ENCODE results near the gene CPEB4.
A peak's percentile ranks its signal among the peaks of the same experiment; 100 is the strongest.

Gene CPEB4

GRCh38 chr5:173971681-173972345 lies 83.7 kb downstream of the CPEB4 start:
- Histone ChIP-seq H3K9me3 (no peaks in the 10 kb centered on the region), H3K4me1 (ENCODE audit: control insufficient read depth in 1 of 2, insufficient read depth in 1 of 2, low read depth in 1 of 2, low read length in 1 of 2) (peaks cover 12% of the 10 kb centered on the region in 2 experiments), H3K27ac (no peak overlapping the region), H3K27me3 (peaks cover 26% of the 10 kb centered on the region), H3K36me3 (no peaks in the 10 kb centered on the region), H3K4me3 (ENCODE audit: low read depth in 1 of 2, low read length in 1 of 2) (no peak overlapping the region)
- TF ChIP-seq CTCF (IDR thresholded peaks at IDR 0.05), result no peak

- H3K9me3 ChIP-seq, result no peaks in the 10 kb centered on the region
- no peak for TF ChIP-seq CTCF (IDR thresholded peaks at IDR 0.05)
- no peak overlapping the region for H3K27ac ChIP-seq
- no peaks in the 10 kb centered on the region for H3K36me3 ChIP-seq
- peak overlapping the region; percentile 40 to 63 for H3K4me3 ChIP-seq (ENCODE audit: low read depth in 1 of 2, low read length in 1 of 2)
- peaks cover 33% of the 10 kb centered on the region for H3K27me3 ChIP-seq
- H3K4me1 ChIP-seq (ENCODE audit: control insufficient read depth in 1 of 2, insufficient read depth in 1 of 2, low read depth in 1 of 2, low read length in 1 of 2), result peaks cover 12% of the 10 kb centered on the region in 2 experiments
These were observed 84.4 kb downstream of the CPEB4 start for GRCh38 chr5:173972607-173972924.

DNA sequence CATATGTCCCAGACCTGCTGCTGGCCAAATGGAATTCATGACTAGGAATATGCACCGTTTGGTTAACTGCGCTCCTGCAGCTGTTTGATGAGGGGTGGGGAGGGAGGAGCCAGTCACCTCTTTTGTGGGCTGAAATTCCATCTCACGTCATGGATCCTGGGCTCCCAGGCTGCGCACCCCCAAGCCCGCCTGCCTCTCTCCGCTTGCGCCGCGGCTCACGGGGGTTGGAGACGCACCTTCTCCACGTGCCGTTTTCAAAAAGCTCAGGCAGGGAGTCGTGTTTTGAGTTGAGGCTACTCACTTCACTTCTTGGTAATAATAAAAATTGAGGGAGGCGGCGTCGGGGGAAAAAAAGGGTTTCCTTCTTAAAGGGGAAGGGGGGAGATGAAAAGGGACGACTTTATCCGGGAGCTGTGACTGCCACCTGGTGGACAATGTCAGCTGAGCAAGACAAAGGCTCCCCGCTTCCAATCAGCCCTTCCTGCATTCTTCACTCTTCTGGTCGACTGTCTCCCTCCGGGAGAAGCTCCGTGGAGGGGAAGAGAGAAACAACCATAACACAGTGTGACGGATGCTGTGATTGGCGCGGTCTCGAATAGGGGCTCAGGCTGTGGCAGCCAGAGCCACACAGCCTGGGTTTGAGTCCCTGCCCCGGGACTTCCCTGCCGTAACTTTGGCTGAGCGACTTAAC lies 84.9 kb downstream of the CPEB4 start:
- Histone ChIP-seq H3K27ac (no peak overlapping the region), H3K27me3 (peaks cover 38% of the 10 kb centered on the region), H3K9me3 (no peaks in the 10 kb centered on the region), H3K4me3 (ENCODE audit: low read depth in 1 of 2, low read length in 1 of 2) (peak overlapping the region; percentile 40 to 63), H3K4me1 (ENCODE audit: control insufficient read depth in 1 of 2, insufficient read depth in 1 of 2, low read depth in 1 of 2, low read length in 1 of 2) (peaks cover 12% of the 10 kb centered on the region in 2 experiments), H3K36me3 (no peaks in the 10 kb centered on the region)
- peak; percentile 86 for TF ChIP-seq CTCF (IDR thresholded peaks at IDR 0.05)

DNA sequence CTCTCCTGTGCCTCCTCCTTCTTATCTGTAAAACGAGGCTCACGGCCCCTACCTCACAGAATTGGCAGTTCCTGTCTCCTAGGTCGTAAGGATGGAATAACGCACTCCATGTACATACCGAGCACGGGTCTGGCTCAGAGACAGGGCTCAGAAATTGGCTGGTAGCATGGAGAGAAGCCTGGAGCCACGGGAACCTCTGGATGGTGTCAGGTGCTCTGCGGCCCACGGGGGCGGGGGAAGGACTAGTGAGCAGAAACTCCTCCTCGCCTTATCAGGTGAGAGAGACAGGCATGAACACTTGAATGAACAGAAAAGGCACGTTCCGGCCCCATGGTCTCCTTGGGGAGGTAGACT lies 85.4 kb downstream of the CPEB4 start:
- Histone ChIP-seq H3K27ac (no peak overlapping the region), H3K4me3 (ENCODE audit: low read depth in 1 of 2, low read length in 1 of 2) (peak overlapping the region; percentile 40 to 63), H3K36me3 (no peaks in the 10 kb centered on the region), H3K4me1 (ENCODE audit: control insufficient read depth in 1 of 2, insufficient read depth in 1 of 2, low read depth in 1 of 2, low read length in 1 of 2) (peaks cover 12% of the 10 kb centered on the region in 2 experiments), H3K27me3 (peaks cover 43% of the 10 kb centered on the region), H3K9me3 (no peaks in the 10 kb centered on the region)
- TF ChIP-seq CTCF (IDR thresholded peaks at IDR 0.05), result no peak

GRCh38 chr5:173974688-173975239 lies 86.6 kb downstream of the CPEB4 start:
- Histone ChIP-seq H3K27me3 (peaks cover 55% of the 10 kb centered on the region), H3K4me3 (ENCODE audit: low read depth in 1 of 2, low read length in 1 of 2) (no peak overlapping the region), H3K27ac (no peak overlapping the region), H3K4me1 (ENCODE audit: control insufficient read depth in 1 of 2, insufficient read depth in 1 of 2, low read depth in 1 of 2, low read length in 1 of 2) (peaks cover 12% of the 10 kb centered on the region in 2 experiments), H3K36me3 (no peaks in the 10 kb centered on the region), H3K9me3 (no peaks in the 10 kb centered on the region)
- TF ChIP-seq CTCF (IDR thresholded peaks at IDR 0.05), result no peak
